Measurements from ENCODE around the gene FNBP1. TPM values are rescaled to one million over a fixed set of nuclear protein-coding genes. Genes with fewer than 3 reads are reported as not detected.
A peak's percentile ranks its signal among the peaks of the same experiment; 100 is the strongest.
"Not testable (repeated sequence)": the region's sequence is repeated elsewhere in the genome, so short reads cannot be mapped to it uniquely, and the experiment has no call there.

The FNBP1 gene
- total RNA-seq, 3 donors from 2014 or later: 156 to 174 (median 163) TPM

DNA sequence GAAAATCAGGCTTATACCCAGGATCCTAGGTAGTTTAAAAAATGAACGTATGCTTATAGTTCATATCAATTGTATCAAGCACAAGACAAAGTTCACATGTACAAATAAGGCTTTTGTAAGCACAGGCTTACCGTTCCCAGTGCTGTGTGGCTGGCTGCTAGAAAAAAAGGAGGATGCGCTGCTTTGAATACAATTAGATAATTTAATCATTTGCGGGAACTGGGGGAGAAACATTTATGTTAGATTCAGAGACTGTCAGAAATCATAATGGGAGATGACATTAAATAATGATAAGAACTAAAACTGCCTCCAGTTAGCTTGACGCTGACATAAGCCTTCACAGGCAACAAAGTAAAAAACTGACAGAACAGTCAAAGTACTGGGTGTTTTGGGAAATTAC lies 93.2 kb downstream of the FNBP1 start:
- Mint-ChIP-seq H3K27me3 (ENCODE audit: low read depth) (no peaks in the 10 kb centered on the region), H3K36me3 (ENCODE audit: insufficient read depth) (peaks cover 25% of the 10 kb centered on the region), H3K4me3 (no peak overlapping the region), H3K4me1 (ENCODE audit: low read depth) (peaks cover 42% of the 10 kb centered on the region), H3K9me3 (no peaks in the 10 kb centered on the region)
- no peak for ATAC-seq
- DNase-seq: no peak

DNA sequence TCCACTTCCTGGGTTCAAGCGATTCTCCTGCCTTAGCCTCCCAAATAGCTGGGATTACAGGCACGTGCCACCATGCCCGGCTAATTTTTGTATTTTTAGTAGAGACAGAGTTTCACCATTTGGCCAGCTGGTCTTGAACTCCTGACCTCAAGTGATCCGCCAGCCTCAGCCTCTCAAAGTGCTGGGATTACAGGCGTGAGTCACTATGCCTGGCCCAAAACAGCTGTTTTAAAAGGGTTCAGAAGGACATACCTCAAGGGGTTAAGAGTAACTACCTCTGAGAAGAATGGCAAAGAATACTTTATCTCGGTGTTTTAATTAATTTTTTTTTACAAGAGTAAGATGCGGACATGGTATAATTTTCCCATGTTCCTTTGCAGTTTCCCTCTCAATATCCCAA lies 94.4 kb downstream of the FNBP1 start:
- H3K4me3 Mint-ChIP-seq; ATAC-seq; DNase-seq; H3K9me3 Mint-ChIP-seq; H3K27me3 Mint-ChIP-seq (ENCODE audit: low read depth): not testable (repeated sequence)
- peaks cover 31% of the 10 kb centered on the region for H3K36me3 Mint-ChIP-seq (ENCODE audit: insufficient read depth)
- H3K4me1 Mint-ChIP-seq (ENCODE audit: low read depth): peaks cover 45% of the 10 kb centered on the region

DNA sequence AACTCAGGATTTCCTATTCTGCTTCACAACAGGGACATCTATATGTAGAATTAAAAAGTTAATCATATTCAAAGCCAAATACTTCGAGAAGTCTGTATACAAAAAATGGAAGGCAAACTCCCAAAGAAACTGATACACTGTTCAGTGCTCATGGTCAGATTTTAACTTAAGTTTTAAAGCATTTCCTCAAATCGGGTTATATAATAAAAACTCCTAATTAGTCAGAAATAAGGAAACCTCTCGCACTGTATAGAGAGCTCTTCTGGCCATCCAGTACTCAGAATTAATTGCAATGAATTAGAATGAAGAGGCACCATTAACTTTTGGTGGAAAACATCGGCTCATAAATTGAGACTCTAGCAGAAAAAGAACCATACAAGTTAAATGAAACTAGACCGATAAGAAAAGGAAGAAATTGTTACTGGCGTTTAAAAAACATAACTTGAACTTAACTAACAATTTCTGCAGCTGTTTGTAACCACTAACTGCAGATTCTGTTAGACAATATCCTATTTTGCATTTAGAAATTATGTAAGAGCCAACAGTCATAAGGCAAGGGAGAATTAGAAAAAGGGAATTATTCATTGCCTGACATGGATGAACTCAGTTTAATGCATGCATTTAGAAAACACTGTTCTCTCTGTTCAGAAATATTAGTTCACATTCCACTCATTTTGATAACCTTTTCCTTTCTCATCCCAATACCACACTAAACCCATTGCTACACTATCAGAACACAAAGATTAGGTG lies 96.6 kb downstream of the FNBP1 start:
- Mint-ChIP-seq H3K36me3 (ENCODE audit: insufficient read depth) (peaks cover 39% of the 10 kb centered on the region), H3K9me3 (peaks cover 4% of the 10 kb centered on the region), H3K27me3 (ENCODE audit: low read depth) (no peaks in the 10 kb centered on the region), H3K4me3 (peak overlapping the region; percentile 40), H3K4me1 (ENCODE audit: low read depth) (peaks cover 51% of the 10 kb centered on the region)
- ATAC-seq: no peak
- no peak for DNase-seq

DNA sequence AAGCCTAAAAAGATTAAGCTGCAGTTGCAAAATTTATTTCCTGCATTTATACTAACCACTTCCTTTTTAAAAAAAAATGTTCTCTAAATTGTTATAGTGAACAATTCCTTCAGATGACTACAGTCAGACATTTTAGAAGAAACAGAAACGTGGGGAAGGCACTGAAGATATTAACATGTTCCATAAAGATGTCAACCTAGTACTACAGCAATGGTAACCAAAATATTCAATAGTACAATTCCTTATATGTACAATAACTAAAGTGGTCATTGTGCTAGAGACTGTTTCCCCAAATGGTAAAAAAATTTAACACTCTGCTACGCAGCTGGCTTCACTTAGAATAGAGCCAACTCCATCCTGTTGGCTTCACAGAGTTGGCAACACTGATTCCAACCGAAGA lies 97.7 kb downstream of the FNBP1 start:
- H3K4me1 Mint-ChIP-seq (ENCODE audit: low read depth): peaks cover 49% of the 10 kb centered on the region
- no peak for ATAC-seq
- no peak overlapping the region for H3K4me3 Mint-ChIP-seq
- peaks cover 4% of the 10 kb centered on the region for H3K9me3 Mint-ChIP-seq
- DNase-seq: no peak
- no peaks in the 10 kb centered on the region for H3K27me3 Mint-ChIP-seq (ENCODE audit: low read depth)
- peaks cover 40% of the 10 kb centered on the region for H3K36me3 Mint-ChIP-seq (ENCODE audit: insufficient read depth)

DNA sequence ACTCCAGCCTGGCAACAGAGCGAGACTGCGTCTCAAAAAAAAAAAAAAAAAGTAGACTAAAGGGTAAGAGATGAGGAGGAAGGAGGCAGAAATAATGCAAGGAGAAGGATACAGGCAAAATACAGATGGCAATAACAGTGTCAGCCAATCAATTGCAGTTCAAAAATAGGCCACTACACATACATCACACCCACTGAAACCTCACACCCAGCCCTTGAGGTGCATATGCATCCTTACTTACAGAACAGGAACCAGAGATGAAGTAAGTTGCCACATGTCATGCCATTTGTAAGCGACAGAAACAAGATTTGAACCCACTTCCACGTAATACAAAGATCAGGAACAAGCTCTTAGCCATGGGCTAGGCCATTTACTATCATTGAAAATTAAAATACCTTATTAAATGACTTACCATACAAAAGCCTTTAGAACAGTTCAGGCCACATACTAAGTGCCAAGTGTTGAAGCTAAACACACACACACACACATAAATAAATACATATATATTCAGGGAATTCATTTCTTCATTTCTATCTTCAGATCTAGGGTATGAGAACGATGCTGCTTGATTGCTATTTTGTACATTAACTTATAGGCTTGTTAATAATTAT lies 98.4 kb downstream of the FNBP1 start:
- peaks cover 47% of the 10 kb centered on the region for H3K4me1 Mint-ChIP-seq (ENCODE audit: low read depth)
- DNase-seq (peak; percentile 20), ATAC-seq (peak; percentile 91 to 97)
- H3K36me3 Mint-ChIP-seq (ENCODE audit: insufficient read depth): peaks cover 41% of the 10 kb centered on the region
- H3K4me3 Mint-ChIP-seq: no peak overlapping the region
- H3K27me3 Mint-ChIP-seq (ENCODE audit: low read depth): no peaks in the 10 kb centered on the region
- peaks cover 4% of the 10 kb centered on the region for H3K9me3 Mint-ChIP-seq

DNA sequence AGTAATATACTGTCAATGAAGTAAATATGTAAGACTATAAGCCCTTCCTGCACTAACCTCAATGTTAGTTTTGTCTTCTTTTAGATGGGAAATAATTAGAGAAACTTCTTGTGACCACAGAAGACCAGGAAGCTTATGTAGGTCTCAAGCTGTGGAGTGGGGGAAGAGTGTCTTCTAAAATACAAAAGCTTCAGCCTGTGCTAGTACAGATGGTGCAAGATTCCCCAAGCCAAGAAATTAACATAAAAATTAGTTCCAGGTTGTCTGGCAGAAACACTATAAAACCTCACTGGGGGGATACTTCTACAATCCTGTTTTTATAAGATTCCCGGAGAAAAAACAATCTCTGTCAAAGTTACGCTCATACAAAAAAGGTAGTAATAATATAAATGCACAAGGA lies 103.6 kb downstream of the FNBP1 start:
- peaks cover 45% of the 10 kb centered on the region for H3K4me1 Mint-ChIP-seq (ENCODE audit: low read depth)
- no peak overlapping the region for H3K4me3 Mint-ChIP-seq
- peaks cover 32% of the 10 kb centered on the region for H3K36me3 Mint-ChIP-seq (ENCODE audit: insufficient read depth)

DNA sequence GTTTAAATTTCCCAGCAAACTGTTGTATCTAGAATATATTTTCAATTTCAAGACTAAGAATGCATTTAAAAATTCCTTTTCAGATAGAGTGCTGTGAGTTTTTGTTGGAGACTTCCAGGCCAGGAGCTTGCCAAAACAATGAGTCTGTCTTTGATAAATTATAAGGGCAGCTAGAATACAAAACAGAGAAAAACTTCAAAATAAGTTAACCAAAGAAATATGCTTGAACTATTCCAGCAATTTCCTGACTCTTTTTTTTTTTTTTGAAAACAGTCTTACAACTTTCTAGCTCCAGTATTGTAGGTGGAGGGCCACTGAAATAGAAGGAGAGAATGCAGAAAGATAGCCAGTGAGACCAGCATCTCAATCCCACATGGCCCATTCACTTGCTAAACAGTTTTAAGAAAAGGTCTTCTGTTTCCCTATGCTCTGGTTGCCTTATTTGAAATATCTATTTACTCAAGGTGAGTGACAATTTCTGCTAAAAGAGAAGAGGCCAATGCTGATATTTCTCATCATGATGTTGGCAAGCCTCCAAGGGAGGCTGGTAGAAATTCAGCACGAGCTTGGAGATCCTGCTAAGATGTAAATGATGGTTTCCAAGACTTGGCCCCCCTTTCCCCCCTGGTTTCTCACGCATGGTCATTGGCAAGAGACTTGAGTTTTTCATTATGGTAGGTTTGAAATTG lies 104.6 kb downstream of the FNBP1 start:
- no peak for ATAC-seq
- no peaks in the 10 kb centered on the region for H3K27me3 Mint-ChIP-seq (ENCODE audit: low read depth)

More for the DNA sequence above, 103.6 kb downstream of the FNBP1 start:
- H3K27me3 Mint-ChIP-seq (ENCODE audit: low read depth): no peaks in the 10 kb centered on the region
- DNase-seq: no peak
- H3K9me3 Mint-ChIP-seq: peaks cover 4% of the 10 kb centered on the region
- ATAC-seq: no peak

DNA sequence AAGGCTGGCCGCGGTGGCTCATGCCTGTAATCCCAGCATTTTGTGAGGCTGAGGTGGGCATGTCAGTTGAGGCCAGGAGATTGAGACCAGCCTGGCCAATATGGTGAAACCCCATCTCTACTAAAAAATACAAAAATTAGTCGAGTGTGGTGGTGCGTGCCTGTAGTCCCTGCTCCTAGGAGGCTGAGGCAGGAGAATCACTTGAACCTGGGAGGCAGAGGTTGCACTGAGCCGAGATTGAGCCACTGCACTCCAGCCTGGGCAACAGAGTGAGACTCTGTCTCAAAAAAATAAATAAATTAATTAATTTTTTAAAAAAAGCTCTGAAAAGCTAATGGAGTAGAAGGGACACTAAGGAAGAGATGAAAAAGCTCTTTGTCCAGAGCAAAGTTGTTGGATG lies 105.1 kb downstream of the FNBP1 start:
- H3K27me3 Mint-ChIP-seq (ENCODE audit: low read depth); H3K9me3 Mint-ChIP-seq; DNase-seq; ATAC-seq; H3K4me3 Mint-ChIP-seq: not testable (repeated sequence)
- Mint-ChIP-seq H3K36me3 (ENCODE audit: insufficient read depth) (peaks cover 25% of the 10 kb centered on the region), H3K4me1 (ENCODE audit: low read depth) (peaks cover 49% of the 10 kb centered on the region)

More for the DNA sequence above, 104.6 kb downstream of the FNBP1 start:
- DNase-seq: no peak
- no peak overlapping the region for H3K4me3 Mint-ChIP-seq
- H3K9me3 Mint-ChIP-seq: peaks cover 4% of the 10 kb centered on the region
- H3K4me1 Mint-ChIP-seq (ENCODE audit: low read depth): peaks cover 49% of the 10 kb centered on the region
- H3K36me3 Mint-ChIP-seq (ENCODE audit: insufficient read depth): peaks cover 30% of the 10 kb centered on the region

DNA sequence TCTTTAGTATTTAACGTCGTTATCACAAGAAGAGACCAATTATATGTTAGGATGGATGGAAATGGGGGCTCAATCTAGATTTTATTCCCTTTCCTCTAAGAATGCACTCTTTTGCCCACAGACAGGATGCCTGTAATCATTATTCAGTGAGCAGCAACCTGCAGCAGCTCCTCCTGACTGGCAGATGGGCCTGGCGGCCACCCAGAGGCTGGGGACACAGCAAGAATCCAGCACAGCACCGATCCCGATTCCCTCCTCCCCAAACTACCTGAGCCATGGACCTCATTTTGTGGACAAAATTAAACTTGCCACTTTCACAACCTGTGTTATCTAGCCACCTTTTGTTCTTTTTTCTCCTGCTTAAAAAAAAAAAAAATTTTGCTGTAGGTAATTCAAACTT lies 106.8 kb downstream of the FNBP1 start:
- Mint-ChIP-seq H3K9me3 (no peaks in the 10 kb centered on the region), H3K27me3 (ENCODE audit: low read depth) (no peaks in the 10 kb centered on the region), H3K36me3 (ENCODE audit: insufficient read depth) (peaks cover 20% of the 10 kb centered on the region), H3K4me3 (no peak overlapping the region), H3K4me1 (ENCODE audit: low read depth) (peaks cover 60% of the 10 kb centered on the region)
- DNase-seq: no peak
- ATAC-seq: no peak

DNA sequence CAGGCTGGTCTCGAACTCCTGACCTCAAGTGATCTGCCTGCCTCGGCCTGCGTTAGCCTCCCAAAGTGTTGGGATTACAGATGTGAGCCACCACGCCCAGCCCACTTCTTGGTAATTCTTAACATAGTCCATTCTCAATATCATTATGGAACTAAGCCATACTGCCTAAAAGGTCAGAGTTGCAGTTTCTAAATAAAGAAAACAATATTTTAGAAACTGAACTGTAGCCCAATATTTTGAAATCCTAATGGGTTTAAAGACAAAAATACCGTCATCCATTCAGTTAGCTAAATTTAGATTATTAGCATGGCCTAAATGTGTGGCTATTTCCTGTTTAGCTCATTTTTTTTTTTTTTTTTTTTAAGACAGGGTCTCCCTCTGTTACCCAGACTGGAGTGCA lies 108.2 kb downstream of the FNBP1 start:
- Mint-ChIP-seq H3K4me3 (no peak overlapping the region), H3K27me3 (ENCODE audit: low read depth) (no peaks in the 10 kb centered on the region), H3K9me3 (no peaks in the 10 kb centered on the region), H3K36me3 (ENCODE audit: insufficient read depth) (peaks cover 16% of the 10 kb centered on the region), H3K4me1 (ENCODE audit: low read depth) (peaks cover 74% of the 10 kb centered on the region)
- DNase-seq (no peak), ATAC-seq (no peak)

DNA sequence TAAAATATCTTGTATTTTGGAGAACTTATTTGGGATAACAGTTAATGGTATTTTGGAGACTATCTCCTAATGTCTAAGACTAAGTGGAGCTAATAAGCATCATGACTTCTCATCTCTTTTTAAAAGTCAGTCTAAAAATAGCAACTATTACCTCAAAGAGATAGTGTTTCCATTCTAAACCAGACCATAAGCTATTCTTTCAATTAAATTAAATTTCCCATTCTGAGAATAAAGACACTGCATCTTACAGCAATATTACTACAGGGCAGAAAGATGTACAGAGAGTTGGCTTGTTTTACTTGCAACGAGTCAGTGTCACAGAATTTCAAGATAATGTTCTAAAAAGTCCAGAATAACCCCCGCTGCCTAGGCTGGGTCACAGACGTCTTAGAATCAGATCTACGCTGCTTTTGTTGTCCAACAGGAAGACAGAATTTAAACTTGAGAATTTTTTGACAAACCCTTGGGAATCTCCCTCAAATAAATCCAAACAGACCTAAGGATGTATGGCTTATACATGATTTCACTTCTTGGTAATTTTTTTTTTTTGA lies 108.9 kb downstream of the FNBP1 start:
- Mint-ChIP-seq H3K36me3 (ENCODE audit: insufficient read depth) (peaks cover 15% of the 10 kb centered on the region), H3K27me3 (ENCODE audit: low read depth) (no peaks in the 10 kb centered on the region), H3K9me3 (no peaks in the 10 kb centered on the region), H3K4me1 (ENCODE audit: low read depth) (peaks cover 72% of the 10 kb centered on the region), H3K4me3 (peak overlapping the region; percentile 47)
- no peak for ATAC-seq
- no peak for DNase-seq

DNA sequence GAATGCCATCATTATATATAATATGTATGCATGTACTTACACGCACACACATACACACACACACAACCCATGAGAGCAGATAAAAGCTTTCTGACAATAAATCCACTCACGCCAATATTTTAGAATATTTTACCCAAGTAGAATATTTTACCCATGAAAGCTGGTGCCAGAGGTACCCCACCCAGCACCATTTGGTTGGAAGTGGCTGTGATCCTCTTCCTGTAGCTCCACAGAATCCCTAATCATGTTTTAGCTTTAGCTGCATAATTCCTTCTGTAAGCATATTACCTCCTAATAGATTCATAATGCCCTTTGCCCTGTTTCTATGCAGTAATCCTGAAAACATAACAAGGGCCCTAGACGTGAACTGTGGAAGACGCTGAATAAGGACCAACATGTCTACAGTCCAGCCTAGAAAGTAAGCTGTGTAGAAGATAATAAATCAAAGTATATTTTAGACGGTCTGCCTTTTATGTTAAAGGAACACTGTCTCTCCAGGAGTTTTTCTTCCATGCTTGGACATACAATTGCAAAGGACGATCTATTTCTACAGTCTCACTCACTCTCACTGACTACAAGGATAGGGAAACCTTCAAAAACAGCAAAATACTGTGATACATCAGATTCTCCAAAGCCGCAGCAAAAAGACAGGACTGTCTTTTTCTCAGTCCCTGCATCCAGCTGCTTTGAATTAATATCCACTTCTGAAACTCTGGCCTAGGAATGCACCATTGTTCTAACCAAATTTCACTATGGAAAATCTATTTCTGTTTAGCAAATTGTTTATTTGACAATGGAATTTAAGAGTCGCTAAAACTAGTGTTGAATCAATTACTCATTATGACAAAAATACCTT lies 109.6 kb downstream of the FNBP1 start:
- Mint-ChIP-seq H3K4me1 (ENCODE audit: low read depth) (peaks cover 65% of the 10 kb centered on the region), H3K27me3 (ENCODE audit: low read depth) (no peaks in the 10 kb centered on the region), H3K9me3 (no peaks in the 10 kb centered on the region), H3K4me3 (peak overlapping the region; percentile 62), H3K36me3 (ENCODE audit: insufficient read depth) (peaks cover 10% of the 10 kb centered on the region)
- DNase-seq (no peak), ATAC-seq (no peak)

DNA sequence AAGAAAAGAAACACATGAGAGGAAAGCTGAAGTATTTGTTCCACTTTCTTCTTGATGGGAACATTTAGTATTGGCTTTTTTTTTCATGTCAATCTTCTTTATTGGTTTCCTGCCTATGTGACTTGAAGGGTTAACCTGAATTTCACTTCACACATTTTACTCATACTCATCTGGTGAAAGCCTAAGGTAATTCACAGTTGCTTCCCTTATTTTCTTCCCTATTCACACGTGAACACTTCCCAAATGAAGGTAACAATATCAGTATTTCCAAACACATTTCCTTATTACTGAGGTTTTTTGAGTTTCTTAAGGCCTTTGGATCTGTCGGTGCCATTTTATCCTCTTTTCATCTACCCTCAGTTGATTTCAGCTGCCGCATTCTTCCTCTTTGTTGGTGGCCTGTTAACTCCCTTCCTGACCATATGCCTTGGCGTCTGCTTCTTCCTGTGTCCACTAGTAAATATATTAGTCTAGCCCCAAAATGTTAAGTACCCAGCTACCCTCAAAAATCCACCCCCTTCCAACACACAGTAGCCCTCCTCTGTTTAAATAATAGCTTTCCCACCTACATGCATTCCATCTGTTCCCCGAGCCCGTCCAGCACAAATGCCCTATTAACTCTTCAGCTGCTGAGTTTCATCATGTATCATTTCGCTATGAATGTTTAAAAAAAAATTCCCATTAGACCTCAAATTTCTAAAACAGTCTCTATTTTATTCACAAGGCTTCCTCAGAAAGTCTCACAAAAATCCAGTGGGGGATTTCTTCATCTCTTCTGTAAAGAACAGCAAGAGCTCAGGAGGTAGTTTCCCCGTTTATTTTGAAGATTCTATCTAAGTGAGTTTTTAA lies 110.5 kb downstream of the FNBP1 start:
- ATAC-seq (peak; percentile 49 to 61), DNase-seq (no peak)
- peak overlapping the region; percentile 62 for H3K4me3 Mint-ChIP-seq
- no peaks in the 10 kb centered on the region for H3K27me3 Mint-ChIP-seq (ENCODE audit: low read depth)
- no peaks in the 10 kb centered on the region for H3K9me3 Mint-ChIP-seq
- H3K36me3 Mint-ChIP-seq (ENCODE audit: insufficient read depth): peaks cover 12% of the 10 kb centered on the region
- H3K4me1 Mint-ChIP-seq (ENCODE audit: low read depth): peaks cover 61% of the 10 kb centered on the region
